NCI-H460 (cell line): ENCODE results near the gene RGS7. TPM values are rescaled to one million over a fixed set of nuclear protein-coding genes. Genes with fewer than 3 reads are reported as not detected.
"Not testable (repeated sequence)": the region's sequence is repeated elsewhere in the genome, so short reads cannot be mapped to it uniquely, and the experiment has no call there.

Experiments used
- DNase-seq: peaks from one replicate; pipeline ENCODE4 v3.0.0-alpha.2; 2016; ENCODE audit warnings: low read depth; ENCODE audit errors: extremely low read depth
- small RNA-seq, 2 experiments: library from RNA; depleted of rRNA; stranded (forward); fragments of <200 nt; gene quantifications; one replicate each; pipeline ENCODE3, GENCODE V24; 2014
- total RNA-seq: library from RNA; depleted of rRNA; stranded (reverse); fragments of >200 nt; shearing (Covaris generic); gene quantifications from 2 replicates; pipeline ENCODE4 v1.2.3, GENCODE V29; 2014; rRNA removed

The RGS7 gene
- total RNA-seq, 1 experiment from 2014 or later = 0.10 TPM

DNA sequence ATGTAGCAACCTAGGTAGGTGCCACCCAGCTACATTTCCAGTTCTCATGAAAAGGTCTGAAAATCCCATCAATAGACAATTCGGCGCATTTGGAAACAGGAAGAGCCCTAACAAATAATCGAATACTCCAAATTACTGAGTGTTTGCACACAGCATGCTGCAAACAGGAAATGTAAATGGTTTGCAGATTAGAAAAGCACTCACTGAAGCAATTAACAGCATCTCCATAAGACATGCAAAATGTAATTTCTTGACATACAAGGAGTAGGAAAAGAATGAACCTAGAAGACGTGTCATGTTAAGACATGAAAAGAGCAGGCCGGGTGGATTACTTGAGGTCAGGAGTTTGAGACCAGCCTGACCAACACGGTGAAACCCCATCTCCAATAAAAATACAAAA, 598.2 kb downstream of the RGS7 start:
- DNase-seq = not testable (repeated sequence)

DNA sequence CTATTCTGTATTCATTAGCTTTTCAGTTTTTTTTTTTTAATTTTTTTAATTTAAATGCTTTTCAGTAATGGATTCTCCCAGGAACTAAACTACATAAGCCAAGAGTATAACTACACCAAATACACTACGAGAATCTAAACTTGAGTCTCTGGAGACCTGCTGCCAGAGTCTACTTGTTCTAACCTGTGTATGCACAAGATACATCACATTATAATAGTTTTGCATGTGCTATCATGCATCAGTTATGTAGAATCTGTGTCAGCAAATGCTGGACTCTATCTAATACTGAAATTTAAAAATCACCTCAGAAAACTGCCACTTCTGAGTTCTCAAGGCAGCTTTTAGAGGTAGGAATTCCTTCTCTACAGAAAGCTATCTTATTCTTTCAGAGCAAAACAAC, 598.7 kb downstream of the RGS7 start:
- no peak for DNase-seq

DNA sequence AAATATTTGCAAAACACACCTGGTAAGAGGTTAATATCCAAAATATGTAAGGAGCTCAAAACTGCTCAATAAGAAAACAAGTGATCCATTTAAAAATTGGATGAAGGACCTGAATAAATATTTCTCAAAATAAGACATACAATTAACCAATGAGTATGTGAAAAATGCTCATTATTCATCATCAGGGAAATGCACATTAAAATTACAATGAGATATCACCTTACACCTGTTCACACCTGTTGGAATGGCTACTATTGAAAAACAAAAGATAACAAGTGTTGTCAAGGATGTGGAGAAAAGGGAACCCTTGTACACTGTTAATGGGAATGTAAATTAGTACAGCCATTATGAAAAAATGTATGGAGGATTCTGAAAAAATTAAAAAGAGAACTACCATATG, 609.1 kb downstream of the RGS7 start:
- DNase-seq = no peak

DNA sequence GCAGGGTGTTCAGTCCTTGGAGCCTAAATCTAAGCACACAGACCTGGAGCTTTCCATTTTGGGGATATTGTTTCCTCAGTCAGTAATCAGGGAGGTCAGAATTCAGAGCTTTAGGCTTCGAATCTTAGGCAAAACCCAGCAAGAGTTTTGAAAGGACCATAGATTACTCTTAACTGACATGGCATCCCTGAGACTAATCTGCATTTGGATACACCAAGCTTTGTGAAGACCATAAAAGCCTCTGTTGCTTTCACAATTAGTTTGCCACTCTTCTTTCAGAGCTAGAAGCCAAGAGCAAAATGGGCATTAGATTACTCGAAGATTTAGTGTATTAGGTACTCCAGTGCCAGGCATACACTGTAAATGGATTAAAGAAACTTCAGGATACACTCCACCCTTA, 613.3 kb downstream of the RGS7 start:
- no peak for DNase-seq

DNA sequence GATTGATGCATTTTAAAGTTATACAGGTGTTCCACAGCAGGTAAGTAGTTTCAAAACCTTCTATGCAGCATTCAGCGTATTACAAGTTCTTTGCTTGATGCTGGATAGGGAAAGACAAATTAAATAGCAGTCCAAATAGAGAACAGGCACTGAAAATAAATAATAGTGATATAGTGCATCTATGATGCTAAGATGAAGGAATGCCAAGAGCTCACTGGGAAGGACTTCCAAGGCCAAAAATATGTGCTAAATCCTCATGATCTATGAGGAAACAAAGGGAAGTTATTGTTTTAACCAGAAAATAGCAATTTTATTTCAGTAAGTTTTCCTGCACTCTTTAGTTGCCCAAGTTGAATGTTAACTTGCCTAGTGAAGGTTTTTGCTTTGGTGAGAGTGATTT, 617.3 kb downstream of the RGS7 start:
- DNase-seq = no peak

DNA sequence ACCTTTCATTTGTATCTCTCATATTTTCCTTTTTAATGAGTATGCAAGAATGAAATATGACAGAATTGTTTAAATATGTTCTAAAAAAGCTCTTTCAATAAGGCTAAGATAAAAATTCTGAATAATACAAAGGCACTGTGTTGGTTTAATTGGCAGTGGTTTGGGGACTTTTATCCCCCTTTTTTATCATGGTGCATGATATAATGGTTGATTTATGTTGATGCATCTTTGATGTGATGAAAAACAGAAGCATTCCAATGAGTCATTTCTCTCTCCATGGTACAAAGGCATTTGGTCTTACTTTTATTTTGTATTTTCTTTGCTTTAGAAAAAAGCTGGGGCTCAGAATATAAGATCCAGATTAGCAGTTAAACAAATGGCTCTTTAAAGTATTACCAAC, 617.9 kb downstream of the RGS7 start:
- no peak for DNase-seq

DNA sequence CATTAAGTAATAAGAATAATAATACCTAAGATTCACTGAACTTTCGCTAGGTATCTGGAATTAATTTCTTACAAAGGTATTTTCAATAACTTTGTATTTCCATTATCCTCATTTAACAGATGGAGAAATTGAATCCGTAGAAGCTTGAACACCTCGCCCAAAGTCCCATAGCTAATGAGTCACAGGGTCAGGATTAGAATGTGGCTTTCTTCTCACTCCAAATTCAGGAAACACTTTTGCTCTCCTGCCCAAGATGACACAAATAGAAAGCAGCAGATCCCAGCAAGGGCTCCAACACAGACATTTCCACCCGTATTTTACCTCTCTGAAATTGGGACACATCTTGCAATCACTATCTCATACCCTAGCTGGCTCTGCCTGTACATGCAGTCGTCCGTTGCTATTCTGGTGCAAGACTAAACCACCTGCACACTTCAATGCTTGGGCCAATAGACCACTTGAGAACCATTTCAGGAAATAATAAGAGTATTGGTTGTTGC, 619.2 kb downstream of the RGS7 start:
- no peak for DNase-seq

DNA sequence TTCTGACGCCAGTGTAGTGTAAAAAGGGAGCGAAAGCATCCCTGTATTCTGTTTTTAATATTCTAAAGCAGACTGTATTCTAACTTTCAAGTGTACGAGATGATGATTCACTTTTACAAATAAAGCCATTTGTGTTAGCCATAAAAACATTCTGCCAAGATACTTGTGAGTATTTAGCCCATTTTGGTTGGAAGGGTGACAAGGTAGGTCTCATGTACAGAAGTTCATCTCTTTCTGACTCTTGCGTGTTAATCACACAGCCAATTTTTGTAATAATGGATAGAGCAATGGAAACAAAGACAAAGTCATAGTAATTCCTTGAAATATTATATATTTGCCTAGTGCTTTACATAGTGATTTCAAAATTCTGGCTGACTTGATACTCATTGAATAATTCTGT, 619.7 kb downstream of the RGS7 start:
- DNase-seq = no peak

DNA sequence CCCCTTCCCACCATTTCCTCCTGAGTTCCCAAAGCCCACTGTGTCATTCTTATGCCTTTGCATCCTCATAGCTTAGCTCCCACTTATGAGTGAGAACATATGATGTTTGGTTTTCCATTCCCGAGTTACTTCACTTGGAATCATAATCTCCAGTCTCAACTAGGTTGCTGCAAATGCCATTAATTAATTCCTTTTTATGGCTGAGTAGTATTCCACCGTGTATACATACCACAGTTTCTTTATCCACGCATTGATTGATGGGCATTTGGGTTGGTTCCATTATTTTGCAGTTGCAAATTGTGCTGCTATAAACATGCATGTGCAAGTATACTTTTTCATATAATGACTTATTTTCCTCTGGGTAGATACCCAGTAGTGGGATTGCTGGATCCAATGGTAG, 622.3 kb downstream of the RGS7 start:
- DNase-seq = not testable (repeated sequence)

DNA sequence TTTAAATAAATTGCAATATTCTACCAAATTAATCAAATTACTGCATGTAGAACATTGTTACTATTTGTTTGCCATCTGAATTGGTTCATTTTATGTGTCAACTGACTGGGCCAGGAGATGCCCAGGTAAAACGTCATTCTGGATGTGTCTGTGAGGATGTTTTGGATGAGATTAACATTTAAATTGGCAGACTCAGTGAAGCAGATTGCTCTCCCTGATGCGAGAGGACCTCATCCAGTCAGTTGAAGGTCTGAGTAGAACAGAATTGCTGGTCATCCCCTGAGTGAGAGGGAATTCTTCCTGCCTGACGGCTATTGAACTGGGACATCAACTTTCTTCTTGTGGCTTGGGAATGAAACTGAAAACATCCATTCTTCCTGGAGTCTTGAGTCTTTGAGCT, 623.0 kb downstream of the RGS7 start:
- no peak for DNase-seq

DNA sequence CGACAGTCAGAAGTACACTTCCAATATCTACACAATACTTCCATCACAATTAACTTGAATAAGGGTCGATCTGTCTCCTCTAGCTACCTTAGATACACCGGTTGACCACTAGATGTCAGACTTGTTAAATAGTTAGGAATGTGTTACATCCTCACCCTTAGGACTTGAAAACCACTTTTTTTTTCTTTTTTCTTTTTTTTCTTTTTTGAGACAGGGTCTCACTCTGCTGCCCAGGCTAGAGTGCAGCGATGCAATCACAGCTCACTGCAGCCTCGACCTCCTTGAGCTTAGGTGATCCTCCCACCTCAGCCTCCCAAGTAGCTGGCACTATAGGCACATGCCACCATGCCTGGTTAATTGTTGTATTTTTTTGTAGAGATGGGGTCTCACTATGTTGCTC, 624.6 kb downstream of the RGS7 start:
- DNase-seq = peak; percentile 76

Small RNA genes lying within 50 kb of the gene (small RNA-seq; reads per million reads assigned to genes)
- gene MIR3123 = 0 reads per million in 2 experiments

Other genes starting within 250 kb of the RGS7 start
- 164 and 172 TPM in 2 replicates for gene FH, start 162.6 kb upstream of the RGS7 start, total RNA-seq
- gene KMO, start 175.2 kb upstream of the RGS7 start, total RNA-seq = 0.17 and 0.35 TPM in 2 replicates